ENCODE data around the gene FCHO1. TPM values are rescaled to one million over a fixed set of nuclear protein-coding genes. Genes with fewer than 3 reads are reported as not detected.

FCHO1 gene
- total RNA-seq, 4 donors from 2014 or later = 1.4 to 9.9 (median 3.0) TPM

DNA sequence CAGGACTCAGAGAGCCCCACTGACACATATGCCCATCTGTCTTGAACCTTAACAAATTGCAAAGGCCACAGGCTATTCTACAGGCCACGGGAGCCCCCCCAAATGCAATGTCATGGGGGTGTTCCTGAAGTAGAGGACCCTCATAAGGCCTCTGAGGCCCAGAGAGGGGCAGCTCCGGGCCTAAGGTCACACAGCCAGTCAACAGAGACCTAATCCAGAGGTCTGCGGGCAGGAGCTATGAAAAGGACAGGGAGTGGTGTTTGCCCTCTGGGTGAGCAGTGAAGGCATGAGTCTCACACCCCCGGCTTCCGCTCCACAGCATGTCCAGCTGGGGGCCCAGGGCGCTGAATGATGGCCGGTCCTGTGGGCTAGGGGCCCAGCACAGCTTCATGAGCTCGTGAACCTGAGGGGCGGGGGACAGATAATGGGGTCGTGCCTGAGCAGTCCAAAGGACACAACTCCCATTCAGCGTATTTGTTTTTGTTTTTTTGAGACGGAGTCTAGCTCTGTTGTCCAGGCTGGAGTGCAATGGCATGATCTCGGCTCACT lies 75.3 kb downstream of the FCHO1 start:
- 75 to 81% methylated on average over 11 to 12 of the region's 13 CpGs for WGBS, 2 donors
- Histone ChIP-seq H3K4me1 (peaks cover 0 to 15% (median 0%) of the 10 kb centered on the region in 4 donors), H3K27me3 (peaks cover 0 to 53% of the 10 kb centered on the region in 2 donors), H3K36me3 (peaks cover 0 to 2% (median 0%) of the 10 kb centered on the region in 3 donors), H3K4me3 (no peak overlapping the region), H3K27ac (no peak overlapping the region), H3K9me3 (no peaks in the 10 kb centered on the region)
- no peak for DNase-seq (ENCODE audit: low spot score in 2 of 2)
- TF ChIP-seq, protein P1, sequence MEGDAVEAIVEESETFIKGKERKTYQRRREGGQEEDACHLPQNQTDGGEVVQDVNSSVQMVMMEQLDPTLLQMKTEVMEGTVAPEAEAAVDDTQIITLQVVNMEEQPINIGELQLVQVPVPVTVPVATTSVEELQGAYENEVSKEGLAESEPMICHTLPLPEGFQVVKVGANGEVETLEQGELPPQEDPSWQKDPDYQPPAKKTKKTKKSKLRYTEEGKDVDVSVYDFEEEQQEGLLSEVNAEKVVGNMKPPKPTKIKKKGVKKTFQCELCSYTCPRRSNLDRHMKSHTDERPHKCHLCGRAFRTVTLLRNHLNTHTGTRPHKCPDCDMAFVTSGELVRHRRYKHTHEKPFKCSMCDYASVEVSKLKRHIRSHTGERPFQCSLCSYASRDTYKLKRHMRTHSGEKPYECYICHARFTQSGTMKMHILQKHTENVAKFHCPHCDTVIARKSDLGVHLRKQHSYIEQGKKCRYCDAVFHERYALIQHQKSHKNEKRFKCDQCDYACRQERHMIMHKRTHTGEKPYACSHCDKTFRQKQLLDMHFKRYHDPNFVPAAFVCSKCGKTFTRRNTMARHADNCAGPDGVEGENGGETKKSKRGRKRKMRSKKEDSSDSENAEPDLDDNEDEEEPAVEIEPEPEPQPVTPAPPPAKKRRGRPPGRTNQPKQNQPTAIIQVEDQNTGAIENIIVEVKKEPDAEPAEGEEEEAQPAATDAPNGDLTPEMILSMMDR (IDR thresholded peaks at IDR 0.05) = no peak
- TF ChIP-seq EP300 (IDR thresholded peaks at IDR 0.05) = no peak
- TF ChIP-seq POLR2A (IDR thresholded peaks at IDR 0.05) = no peak

DNA sequence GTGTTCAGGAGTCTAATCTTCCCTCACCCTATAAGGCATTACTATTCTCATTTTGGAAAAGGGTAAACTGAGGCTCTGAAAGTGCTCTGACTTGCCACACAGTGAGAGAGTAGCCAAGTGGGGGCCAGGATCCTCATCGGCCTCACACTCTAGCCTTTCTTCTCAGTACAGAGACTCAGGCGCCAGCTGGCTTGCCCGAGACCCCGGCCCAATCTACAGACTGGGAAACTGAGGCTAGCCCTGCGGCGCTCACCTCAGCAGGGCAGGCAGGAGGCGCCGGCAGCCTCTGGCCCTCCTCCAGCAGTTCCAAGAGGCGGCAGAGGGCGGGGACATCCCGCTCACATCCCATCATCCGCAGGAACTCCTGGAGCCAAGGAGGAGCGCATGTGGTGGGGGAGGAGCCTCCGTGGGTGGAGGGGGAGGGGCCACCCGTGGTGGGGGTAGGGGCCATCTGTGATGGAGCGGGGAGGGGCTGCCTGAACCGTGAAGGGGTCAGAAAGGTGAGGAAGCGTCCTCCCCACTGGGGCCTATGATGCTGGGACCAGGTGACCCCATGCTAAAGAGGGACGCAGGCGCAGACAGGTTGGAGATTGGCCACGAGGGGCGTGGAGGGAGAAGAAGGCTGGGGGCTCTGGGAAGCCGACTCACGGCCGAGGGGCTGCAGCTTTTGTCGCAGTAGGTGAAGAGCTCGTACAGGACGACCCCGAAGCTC lies 78.7 kb downstream of the FCHO1 start:
- WGBS, 2 donors = 24 to 30% methylated on average over 28 to 29 of the region's 29 CpGs

DNA sequence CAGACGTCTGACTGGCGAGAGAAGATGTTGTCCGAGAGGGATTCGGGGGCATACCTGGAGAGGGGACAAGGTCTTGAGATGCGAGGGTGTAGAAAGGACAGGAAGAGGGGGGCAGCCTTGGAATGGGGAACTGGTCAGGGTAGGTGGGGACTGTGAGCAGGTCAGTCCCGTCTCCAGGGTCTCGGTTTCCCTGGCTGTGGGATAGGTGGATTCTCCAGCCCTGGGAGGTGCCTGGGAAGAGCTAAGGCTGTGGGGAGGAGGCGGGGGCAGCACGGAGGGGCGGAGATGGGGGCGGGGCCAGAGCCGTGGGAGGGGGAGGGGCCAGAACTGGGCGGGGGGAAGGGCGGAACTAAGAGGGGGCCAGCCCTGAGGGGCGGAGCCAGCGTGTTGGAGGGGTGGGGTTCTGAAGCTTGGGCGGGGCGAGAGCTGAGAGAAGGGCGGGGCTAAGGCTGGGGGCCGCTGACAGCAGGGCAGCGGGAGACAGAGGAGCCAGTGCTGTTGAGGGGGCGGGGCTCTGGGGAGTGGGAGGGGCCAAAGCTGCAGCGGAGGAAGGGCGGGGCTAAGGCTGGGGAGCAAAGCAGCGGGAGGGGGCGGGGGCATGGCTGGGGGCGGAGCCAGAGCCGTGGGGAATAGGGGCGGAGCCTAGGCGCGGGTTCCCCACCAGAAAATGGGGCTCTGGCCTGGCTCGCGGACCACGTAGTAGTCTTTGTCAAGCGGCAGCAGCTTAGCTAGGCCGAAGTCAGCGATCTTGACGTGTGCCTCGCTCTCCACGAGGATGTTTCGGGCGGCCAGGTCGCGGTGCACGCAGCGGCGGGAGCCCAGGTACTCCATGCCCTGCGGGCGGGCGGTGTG lies 79.5 kb downstream of the FCHO1 start:
- TF ChIP-seq, protein P1 (IDR thresholded peaks at IDR 0.05) = no peak
- TF ChIP-seq EP300 (IDR thresholded peaks at IDR 0.05) (no peak), POLR2A (IDR thresholded peaks at IDR 0.05) (no peak)
- Histone ChIP-seq H3K27ac (no peak overlapping the region), H3K9me3 (no peaks in the 10 kb centered on the region), H3K27me3 (peaks cover 0 to 57% of the 10 kb centered on the region in 2 donors), H3K4me1 (peaks cover 0 to 16% (median 0%) of the 10 kb centered on the region in 4 donors), H3K36me3 (peaks cover 0 to 4% (median 0%) of the 10 kb centered on the region in 3 donors), H3K4me3 (peak overlapping the region in 1 of 4 donors; percentile 22)
- DNase-seq (ENCODE audit: low spot score in 2 of 2) = peak; percentile 47 to 48
- 27 to 33% methylated on average over 36 to 45 of the region's 50 CpGs for WGBS, 2 donors

More for the DNA sequence above, 78.7 kb downstream of the FCHO1 start:
- no peak overlapping the region for H3K4me3 ChIP-seq
- no peak for DNase-seq (ENCODE audit: low spot score in 2 of 2)
- peaks cover 0 to 16% (median 0%) of the 10 kb centered on the region in 4 donors for H3K4me1 ChIP-seq
- no peak overlapping the region for H3K27ac ChIP-seq
- no peak for TF ChIP-seq POLR2A (IDR thresholded peaks at IDR 0.05)
- TF ChIP-seq EP300 (IDR thresholded peaks at IDR 0.05) = no peak
- TF ChIP-seq, protein P1 (IDR thresholded peaks at IDR 0.05) = no peak
- H3K27me3 ChIP-seq = peaks cover 0 to 57% of the 10 kb centered on the region in 2 donors
- H3K36me3 ChIP-seq = peaks cover 0 to 4% (median 0%) of the 10 kb centered on the region in 3 donors
- H3K9me3 ChIP-seq = no peaks in the 10 kb centered on the region

DNA sequence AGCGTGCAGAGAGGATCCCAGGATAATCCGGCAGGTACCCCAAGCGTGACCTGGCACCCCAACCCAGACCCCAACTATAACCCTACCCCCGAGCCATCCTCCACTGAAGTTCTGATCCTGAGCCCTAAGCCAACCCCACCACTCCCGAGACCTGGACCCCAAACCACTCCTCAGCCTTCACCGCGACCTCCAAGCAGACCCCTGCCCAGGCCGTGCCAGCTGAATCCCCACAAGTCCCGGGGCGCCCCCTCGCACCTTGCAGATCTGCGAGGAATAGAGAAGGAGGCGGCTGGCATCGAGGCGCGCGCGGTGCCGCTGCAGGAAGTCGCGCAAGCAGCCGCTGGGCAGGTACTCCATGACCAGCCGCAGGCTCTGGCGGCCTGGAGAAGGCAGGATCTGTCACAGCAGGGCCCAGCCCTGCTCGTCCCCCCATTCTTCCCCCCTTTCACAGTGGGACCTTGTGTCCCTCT lies 80.2 kb downstream of the FCHO1 start:
- Histone ChIP-seq H3K4me3 (peak overlapping the region in 1 of 4 donors; percentile 22), H3K27me3 (peaks cover 0 to 57% of the 10 kb centered on the region in 2 donors), H3K36me3 (peaks cover 0 to 4% (median 0%) of the 10 kb centered on the region in 3 donors), H3K9me3 (no peaks in the 10 kb centered on the region), H3K27ac (no peak overlapping the region), H3K4me1 (peaks cover 0 to 16% (median 0%) of the 10 kb centered on the region in 4 donors)
- no peak for DNase-seq (ENCODE audit: low spot score in 2 of 2)
- TF ChIP-seq EP300 (IDR thresholded peaks at IDR 0.05) (no peak), POLR2A (IDR thresholded peaks at IDR 0.05) (no peak)
- TF ChIP-seq, protein P1 (IDR thresholded peaks at IDR 0.05) = no peak
- WGBS, 2 donors = 39 to 50% methylated on average over 25 of the region's 25 CpGs

All from tibial nerve (tissue), 4 donors.